ENCODE data around the gene GANAB. TPM values are rescaled to one million over a fixed set of nuclear protein-coding genes. Genes with fewer than 3 reads are reported as not detected.

GANAB gene
- total and polyA plus RNA-seq, 2 experiments from 2014 or later, result 82.3 to 272 TPM

DNA sequence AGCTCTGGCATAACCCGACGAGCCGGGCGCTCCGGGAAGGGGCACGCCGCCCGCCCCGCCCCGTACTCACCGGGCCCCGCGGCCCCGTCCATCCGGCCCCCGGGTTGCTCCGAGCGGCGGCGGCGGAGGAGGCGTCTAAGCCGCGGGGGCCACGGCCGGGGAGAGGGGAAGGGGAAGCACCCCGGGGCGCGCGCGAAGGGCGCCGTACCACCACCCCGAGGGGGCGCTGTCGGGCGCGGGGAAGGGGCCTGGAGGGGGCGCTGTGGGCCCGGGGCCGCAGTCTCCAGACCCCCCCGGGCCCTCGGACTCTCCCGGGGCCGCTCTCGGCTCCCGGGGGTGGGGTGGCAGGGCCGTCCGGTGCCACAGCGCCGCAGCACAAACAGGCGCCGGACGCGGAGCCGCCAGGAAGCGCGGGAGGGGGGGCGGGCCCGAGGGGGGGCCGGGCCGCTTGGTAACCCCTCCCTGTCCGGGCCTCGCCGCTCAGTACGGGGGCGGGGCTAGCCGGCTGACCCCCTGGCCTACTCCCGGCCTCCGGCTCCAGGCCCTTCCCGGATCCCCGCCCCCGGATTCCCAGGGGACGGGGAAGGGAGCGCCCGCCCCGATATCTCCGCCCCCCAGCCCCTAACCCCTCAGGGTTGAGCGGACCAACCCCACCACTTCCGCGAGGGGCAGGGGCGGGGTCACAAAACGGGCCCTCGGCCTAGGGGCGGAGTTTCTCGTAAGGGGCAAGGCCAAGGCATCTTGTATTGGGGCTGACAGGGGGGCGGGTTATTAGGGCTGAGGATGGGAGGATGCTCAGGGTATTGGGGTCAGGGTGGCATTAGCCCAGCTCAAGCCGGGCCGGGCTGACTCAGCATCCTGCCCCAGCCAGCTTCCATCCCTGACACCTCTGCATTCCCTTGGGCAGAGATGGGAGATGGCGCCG, 33.8 kb downstream of the GANAB start, which contains the start of the genes EML3 and ROM1:
Gene EML3, minus strand, starts transcription at position 410 of the 925 bp plus-strand sequence. Its CDS starts 318 bp downstream, at position 92.
Gene ROM1, plus strand, starts transcription at position 892 of the 925 bp plus-strand sequence. Its CDS starts 25 bp downstream, at position 917.
- no peaks in the 10 kb centered on the region for H4K20me1 ChIP-seq (replicated peaks; ENCODE audit: insufficient read depth)
- peak within 1 kb of the TSS; percentile 98 for H2AFZ ChIP-seq
- DNase-seq (ENCODE audit: low spot score) (peak; percentile 97), ATAC-seq (peak; percentile 87)
- peak within 1 kb of the TSS; percentile 69; the same call in 1 of the 2 replicates for H3K27ac ChIP-seq (ENCODE audit: low read depth)
- H3F3A ChIP-seq (replicated peaks; ENCODE audit: low read depth), result peaks cover 18% of the 10 kb centered on the region
- H3K9me2 ChIP-seq (ENCODE audit: insufficient read depth), result no peaks in the 10 kb centered on the region
- peak within 1 kb of the TSS; percentile 81 for H3K27ac Mint-ChIP-seq
- peaks cover 26% of the 10 kb centered on the region for H3K27me3 Mint-ChIP-seq (ENCODE audit: insufficient read depth, low read depth, poor library complexity)
- peaks cover 4% of the 10 kb centered on the region; the same call in 2 of the 3 replicates for H3K9me3 Mint-ChIP-seq
- peak within 1 kb of the TSS; percentile 96 for H3K4me2 ChIP-seq
- H3K4me1 Mint-ChIP-seq, result peaks cover 37% of the 10 kb centered on the region
- peak within 1 kb of the TSS; percentile 83 for H3K4me3 ChIP-seq
- H3K4me3 Mint-ChIP-seq, result peak within 1 kb of the TSS; percentile 85
- H3K4me1 ChIP-seq (ENCODE audit: insufficient read depth), result peaks cover 8% of the 10 kb centered on the region; the same call in 1 of the 2 replicates
- peaks cover 11% of the 10 kb centered on the region; the same call in 1 of the 2 replicates for H3K27me3 ChIP-seq (ENCODE audit: insufficient read depth)
- TF ChIP-seq CREB1 (CRISPR knock-in tag; IDR thresholded peaks at IDR 0.05; ENCODE audit: low read depth) (0 out of 2 replicates have a peak, but pooled peaks have one; percentile 38), POLR2AphosphoS5 (IDR thresholded peaks at IDR 0.05; ENCODE audit: low read depth) (peak; percentile 27; the same call in 1 of the 2 replicates), ZNF331 (CRISPR knock-in tag; IDR thresholded peaks at IDR 0.05; ENCODE audit: low read depth) (no peak)
- TF ChIP-seq, protein P1, sequence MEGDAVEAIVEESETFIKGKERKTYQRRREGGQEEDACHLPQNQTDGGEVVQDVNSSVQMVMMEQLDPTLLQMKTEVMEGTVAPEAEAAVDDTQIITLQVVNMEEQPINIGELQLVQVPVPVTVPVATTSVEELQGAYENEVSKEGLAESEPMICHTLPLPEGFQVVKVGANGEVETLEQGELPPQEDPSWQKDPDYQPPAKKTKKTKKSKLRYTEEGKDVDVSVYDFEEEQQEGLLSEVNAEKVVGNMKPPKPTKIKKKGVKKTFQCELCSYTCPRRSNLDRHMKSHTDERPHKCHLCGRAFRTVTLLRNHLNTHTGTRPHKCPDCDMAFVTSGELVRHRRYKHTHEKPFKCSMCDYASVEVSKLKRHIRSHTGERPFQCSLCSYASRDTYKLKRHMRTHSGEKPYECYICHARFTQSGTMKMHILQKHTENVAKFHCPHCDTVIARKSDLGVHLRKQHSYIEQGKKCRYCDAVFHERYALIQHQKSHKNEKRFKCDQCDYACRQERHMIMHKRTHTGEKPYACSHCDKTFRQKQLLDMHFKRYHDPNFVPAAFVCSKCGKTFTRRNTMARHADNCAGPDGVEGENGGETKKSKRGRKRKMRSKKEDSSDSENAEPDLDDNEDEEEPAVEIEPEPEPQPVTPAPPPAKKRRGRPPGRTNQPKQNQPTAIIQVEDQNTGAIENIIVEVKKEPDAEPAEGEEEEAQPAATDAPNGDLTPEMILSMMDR (conservative IDR thresholded peaks at IDR 0.05; ENCODE audit: low read depth in 2 of 2), result peak; percentile 67 to 91
- H3K36me3 Mint-ChIP-seq (ENCODE audit: low read depth), result peaks cover 12% of the 10 kb centered on the region
- H3K36me3 ChIP-seq (ENCODE audit: insufficient read depth), result no peaks in the 10 kb centered on the region
- no peaks in the 10 kb centered on the region for H3K79me2 ChIP-seq (replicated peaks; ENCODE audit: insufficient read depth)

DNA sequence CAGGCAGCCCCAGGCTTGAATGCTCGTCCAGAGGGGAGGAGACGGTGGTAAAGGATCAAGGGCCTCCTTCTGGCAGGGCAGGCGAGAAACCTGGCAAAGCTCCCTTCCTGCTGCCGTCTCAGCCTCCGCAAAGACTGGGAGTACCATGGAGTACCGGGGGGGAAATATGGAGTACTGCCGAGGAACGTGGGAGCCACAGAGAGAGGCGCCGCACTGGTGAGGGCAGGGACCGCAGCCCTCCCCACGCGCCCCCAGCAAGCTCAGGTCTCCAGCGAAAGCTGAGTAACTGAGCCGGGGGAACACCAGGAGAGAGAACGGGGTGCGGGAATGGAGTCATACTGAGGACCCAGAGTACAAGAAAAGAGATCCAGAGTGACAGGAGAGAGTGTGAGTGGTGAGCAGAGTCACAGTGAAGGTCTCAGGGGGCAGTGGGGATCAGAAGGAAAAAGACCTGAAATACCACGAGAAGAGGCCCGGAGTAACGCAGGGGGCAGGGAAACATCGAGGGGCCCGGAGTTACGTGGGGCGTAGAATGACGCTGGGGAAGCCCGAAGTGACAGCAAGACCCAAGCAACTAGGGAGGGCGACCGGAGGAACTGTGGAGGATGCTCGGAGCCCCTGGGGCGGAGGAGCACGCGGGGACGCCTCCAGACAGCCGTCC, 34.6 kb downstream of the GANAB start:
- peaks cover 4% of the 10 kb centered on the region; the same call in 2 of the 3 replicates for H3K9me3 Mint-ChIP-seq
- H3F3A ChIP-seq (replicated peaks; ENCODE audit: low read depth), result peaks cover 20% of the 10 kb centered on the region
- no peak overlapping the region for H3K27ac ChIP-seq (ENCODE audit: low read depth)
- peaks cover 8% of the 10 kb centered on the region; the same call in 1 of the 2 replicates for H3K4me1 ChIP-seq (ENCODE audit: insufficient read depth)
- H3K36me3 Mint-ChIP-seq (ENCODE audit: low read depth), result peaks cover 10% of the 10 kb centered on the region
- no peaks in the 10 kb centered on the region for H3K36me3 ChIP-seq (ENCODE audit: insufficient read depth)
- peak overlapping the region; percentile 36; the same call in 1 of the 2 replicates for H3K27ac Mint-ChIP-seq
- H3K4me2 ChIP-seq, result peak overlapping the region; percentile 96
- DNase-seq (ENCODE audit: low spot score), result peak; percentile 52
- H3K4me1 Mint-ChIP-seq, result peaks cover 44% of the 10 kb centered on the region
- H4K20me1 ChIP-seq (replicated peaks; ENCODE audit: insufficient read depth), result no peaks in the 10 kb centered on the region
- peak overlapping the region; percentile 83 for H3K4me3 ChIP-seq
- H2AFZ ChIP-seq, result peak overlapping the region; percentile 98
- peaks cover 11% of the 10 kb centered on the region; the same call in 1 of the 2 replicates for H3K27me3 ChIP-seq (ENCODE audit: insufficient read depth)
- H3K9me2 ChIP-seq (ENCODE audit: insufficient read depth), result no peaks in the 10 kb centered on the region
- H3K27me3 Mint-ChIP-seq (ENCODE audit: insufficient read depth, low read depth, poor library complexity), result peaks cover 25% of the 10 kb centered on the region
- H3K4me3 Mint-ChIP-seq, result peak overlapping the region; percentile 85
- no peaks in the 10 kb centered on the region for H3K79me2 ChIP-seq (replicated peaks; ENCODE audit: insufficient read depth)
- ATAC-seq, result peak; percentile 4
- TF ChIP-seq CREB1 (CRISPR knock-in tag; IDR thresholded peaks at IDR 0.05; ENCODE audit: low read depth) (no peak), EZH2phosphoT487 (IDR thresholded peaks at IDR 0.05; ENCODE audit: unreplicated experiment) (no peak), ZNF114 (CRISPR knock-in tag; IDR thresholded peaks at IDR 0.05) (no peak), POLR2AphosphoS5 (IDR thresholded peaks at IDR 0.05; ENCODE audit: low read depth) (no peak), NANOG (IDR thresholded peaks at IDR 0.05; ENCODE audit: borderline replicate concordance) (no peak), JUNB (IDR thresholded peaks at IDR 0.05; ENCODE audit: unreplicated experiment) (no peak)
- TF ChIP-seq, protein P2, sequence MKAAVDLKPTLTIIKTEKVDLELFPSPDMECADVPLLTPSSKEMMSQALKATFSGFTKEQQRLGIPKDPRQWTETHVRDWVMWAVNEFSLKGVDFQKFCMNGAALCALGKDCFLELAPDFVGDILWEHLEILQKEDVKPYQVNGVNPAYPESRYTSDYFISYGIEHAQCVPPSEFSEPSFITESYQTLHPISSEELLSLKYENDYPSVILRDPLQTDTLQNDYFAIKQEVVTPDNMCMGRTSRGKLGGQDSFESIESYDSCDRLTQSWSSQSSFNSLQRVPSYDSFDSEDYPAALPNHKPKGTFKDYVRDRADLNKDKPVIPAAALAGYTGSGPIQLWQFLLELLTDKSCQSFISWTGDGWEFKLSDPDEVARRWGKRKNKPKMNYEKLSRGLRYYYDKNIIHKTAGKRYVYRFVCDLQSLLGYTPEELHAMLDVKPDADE (IDR thresholded peaks at IDR 0.05), result no peak
- TF ChIP-seq, protein P1 (conservative IDR thresholded peaks at IDR 0.05; ENCODE audit: low read depth in 2 of 2), result no peak

Measured in GM23338 (cell line).